Upper lobe of left lung (tissue), 4 donors: ENCODE measurements around the gene CAMSAP3.

Source experiments
- CTCF ChIP-seq, 6 experiments: fragments of 450-650 bp in 4 of 6; fragments of 200-600 bp in 2 of 6; sonication (generic) in 2 of 6; IDR thresholded peaks; one replicate each; pipeline ENCODE4 v1.5.1; 2016 to 2019; ENCODE audit warnings: antibody characterized with exemption in 6 of 6
- EP300 ChIP-seq, 4 donors: sonication (generic); formaldehyde crosslinking; IDR thresholded peaks; one replicate each; pipeline ENCODE4 v1.5.1; 2017; ENCODE audit warnings: antibody characterized with exemption in 4 of 4, control low read depth in 2 of 4
- POLR2A ChIP-seq, 4 donors: fragments of 450-650 bp; IDR thresholded peaks; one replicate each; pipeline ENCODE4 v1.5.1; 2016 to 2017; ENCODE audit warnings: antibody characterized with exemption in 4 of 4, mild to moderate bottlenecking in 2 of 4

- TF ChIP-seq EP300 (IDR thresholded peaks at IDR 0.05) (no peak), CTCF (IDR thresholded peaks at IDR 0.05) (no peak), POLR2A (IDR thresholded peaks at IDR 0.05) (no peak)
Observed at GRCh38 chr19:7550987-7551761, 44.5 kb upstream of the CAMSAP3 start.
